ENCODE measurements around the gene FGF1.

FGF1 gene

DNA sequence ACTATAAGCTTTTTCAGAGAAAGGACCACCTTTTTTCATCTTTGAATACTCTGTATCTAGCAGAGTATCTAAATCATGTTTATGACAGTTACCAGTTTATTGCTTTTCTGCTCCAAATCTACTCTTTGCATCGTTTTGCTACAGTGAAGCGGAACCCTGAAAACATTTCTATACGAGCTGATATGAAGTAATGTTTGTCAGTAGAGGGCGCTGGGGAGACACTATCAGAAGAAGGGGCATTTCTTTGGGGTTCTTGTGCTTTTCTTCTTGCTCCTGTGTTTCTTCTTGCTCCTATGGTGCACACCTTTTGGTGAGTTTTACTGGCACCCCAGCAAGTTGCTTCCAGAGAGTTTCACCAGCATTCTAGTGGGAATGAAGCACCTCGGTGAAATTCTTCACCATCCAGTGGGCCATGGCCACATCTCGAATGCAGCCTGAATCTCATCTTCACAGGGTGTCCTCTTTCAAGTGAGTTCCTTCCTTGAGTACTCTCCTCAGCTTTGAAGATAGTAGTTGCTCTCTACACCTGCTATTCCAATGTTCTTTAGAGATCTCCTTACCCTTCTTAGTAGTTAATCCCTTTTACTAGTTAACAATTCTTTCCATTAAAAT, 98.4 kb downstream of the FGF1 start:
- DNase-seq (ENCODE audit: extremely low read depth in 1 of 2, low read depth in 1 of 2) = no peak

DNA sequence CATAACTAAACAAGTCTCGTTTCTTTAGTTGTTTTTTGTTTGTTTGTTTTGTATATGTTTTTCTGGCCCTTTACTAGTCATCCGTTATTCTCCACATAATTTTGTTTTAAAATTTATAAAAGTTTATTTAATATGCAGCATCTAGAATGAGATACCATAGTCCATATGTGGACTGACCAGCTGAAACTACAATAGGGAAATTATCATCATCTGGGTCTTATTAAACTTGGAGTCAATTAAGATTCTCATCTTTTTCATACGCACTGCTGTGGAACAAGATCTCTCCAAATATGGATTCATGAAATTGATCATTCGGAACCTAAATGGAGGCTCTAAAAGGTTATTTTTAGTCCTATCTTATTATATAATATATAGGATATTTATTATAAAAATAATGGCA, 99.3 kb downstream of the FGF1 start:
- no peak for DNase-seq (ENCODE audit: extremely low read depth in 1 of 2, low read depth in 1 of 2)

- no peak for DNase-seq (ENCODE audit: extremely low read depth in 1 of 2, low read depth in 1 of 2)
Observed at GRCh38 chr5:142585451-142585850, 100.4 kb downstream of the FGF1 start.

DNA sequence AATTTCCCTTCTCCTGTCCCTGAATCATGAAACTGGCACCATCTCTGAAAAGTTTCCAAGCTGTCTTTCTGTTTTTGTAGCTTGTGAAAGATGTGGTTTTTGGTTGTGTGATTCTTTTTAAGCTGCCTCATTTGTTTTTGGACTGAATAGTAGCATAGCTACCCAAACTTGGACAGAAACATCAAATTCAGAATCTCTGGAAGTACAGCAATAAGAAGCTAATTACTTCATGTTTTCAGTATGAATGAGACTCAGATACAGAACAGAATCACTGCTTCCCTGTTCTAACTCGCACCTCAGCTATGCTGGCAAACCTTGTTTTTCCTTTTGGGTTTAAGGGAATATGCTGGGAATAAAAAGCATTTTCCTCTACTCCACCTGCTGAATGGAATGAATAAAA, 101.0 kb downstream of the FGF1 start:
- DNase-seq (ENCODE audit: extremely low read depth in 1 of 2, low read depth in 1 of 2) = no peak

GRCh38 chr5:142578161-142578830, 107.6 kb downstream of the FGF1 start:
- no peak for DNase-seq (ENCODE audit: extremely low read depth in 1 of 2, low read depth in 1 of 2)

DNA sequence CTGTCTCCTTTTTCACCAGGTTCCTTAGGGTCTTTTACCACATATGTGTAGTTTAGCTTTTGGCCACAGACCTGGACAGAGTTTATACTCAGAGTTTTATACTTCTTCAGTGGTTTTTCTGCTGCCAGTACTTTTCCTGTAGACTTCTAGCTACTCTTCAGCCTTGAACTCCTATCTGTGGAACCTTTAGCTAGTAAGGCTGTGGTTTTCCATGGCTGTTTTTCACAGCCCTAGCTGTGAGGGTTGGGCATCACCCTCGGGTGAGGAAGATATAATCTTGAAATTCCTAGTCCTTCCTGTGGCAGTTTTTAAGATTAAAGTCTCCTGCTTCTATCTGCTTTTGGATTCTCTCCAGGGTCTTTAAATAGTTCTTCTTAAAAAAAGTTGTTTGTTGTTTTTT, 109.1 kb downstream of the FGF1 start:
- DNase-seq (ENCODE audit: extremely low read depth in 1 of 2, low read depth in 1 of 2) = no peak

- no peak for DNase-seq (ENCODE audit: extremely low read depth in 1 of 2, low read depth in 1 of 2)
Observed at GRCh38 chr5:142576303-142576702, 109.6 kb downstream of the FGF1 start.

GRCh38 chr5:142572006-142572405, 113.9 kb downstream of the FGF1 start:
- DNase-seq (ENCODE audit: extremely low read depth in 1 of 2, low read depth in 1 of 2) = no peak

- no peak for DNase-seq (ENCODE audit: extremely low read depth in 1 of 2, low read depth in 1 of 2)
Observed at GRCh38 chr5:142571371-142571770, 114.5 kb downstream of the FGF1 start.

- no peak for DNase-seq (ENCODE audit: extremely low read depth in 1 of 2, low read depth in 1 of 2)
Observed at GRCh38 chr5:142569905-142570304, 116.0 kb downstream of the FGF1 start.

- no peak for DNase-seq (ENCODE audit: extremely low read depth in 1 of 2, low read depth in 1 of 2)
Observed at GRCh38 chr5:142568996-142569335, 116.9 kb downstream of the FGF1 start.

DNA sequence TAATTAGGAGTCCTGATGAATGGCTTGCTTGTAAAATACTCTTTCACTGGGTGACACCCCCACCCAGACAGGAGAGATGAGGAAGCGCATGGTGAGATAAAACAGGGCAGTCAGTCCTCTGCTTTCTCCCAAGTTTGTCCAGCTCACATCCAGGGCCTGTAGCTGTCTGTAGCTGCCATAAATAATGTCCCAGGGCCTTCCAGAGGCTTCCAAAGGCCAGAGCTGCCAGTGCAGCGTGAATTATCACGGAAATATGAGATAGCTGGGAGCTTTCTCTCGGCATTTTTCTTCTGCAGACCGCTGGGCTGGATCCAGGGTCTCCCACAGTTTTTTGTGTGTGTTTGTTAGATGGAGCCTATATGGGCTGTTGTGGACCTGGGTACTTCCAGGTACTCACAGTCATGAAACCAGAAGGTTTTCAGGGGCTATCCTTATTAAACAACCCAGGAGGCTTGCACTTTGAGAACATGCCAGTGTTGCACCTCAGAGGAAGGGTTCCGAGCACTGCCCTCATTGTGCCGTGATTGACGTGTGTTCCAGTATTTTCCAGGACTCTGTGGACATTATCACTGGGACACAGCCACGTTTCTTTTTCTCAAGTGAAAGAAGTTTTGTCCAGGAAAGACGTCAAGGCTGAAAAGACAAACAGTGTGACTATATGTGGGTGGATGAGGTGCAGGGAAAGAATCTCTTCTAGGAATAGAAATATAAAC, 117.5 kb downstream of the FGF1 start:
- DNase-seq (ENCODE audit: extremely low read depth in 1 of 2, low read depth in 1 of 2) = no peak

DNA sequence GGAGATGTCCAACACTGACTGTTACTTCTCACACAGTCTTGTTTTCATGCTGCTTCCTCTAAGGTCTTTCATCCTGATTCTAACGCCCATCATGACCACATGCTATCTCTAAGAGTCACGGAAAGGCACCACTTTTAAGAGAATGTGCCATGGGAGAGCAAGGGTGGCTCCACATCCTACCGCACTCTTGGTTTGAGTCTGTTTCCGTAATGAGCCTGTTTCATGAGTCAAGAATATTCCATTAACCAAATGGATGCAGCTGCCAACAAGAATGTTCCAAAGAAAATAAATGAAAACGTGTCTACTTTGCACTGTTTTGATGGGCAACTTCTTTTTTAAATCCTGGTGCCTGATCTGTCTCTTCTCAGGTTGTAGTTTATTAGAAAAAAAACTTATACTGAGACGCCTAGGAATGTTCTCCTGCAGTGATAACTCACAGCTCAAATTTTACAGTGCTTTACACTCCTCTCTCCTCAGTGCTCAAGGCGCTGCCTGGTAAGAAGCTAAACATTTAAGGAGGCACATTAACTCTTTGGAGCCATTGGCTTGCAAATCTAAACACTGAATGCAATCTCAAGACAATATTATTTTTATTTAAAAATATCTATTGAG, 124.3 kb downstream of the FGF1 start:
- DNase-seq (ENCODE audit: extremely low read depth in 1 of 2, low read depth in 1 of 2) = no peak

DNA sequence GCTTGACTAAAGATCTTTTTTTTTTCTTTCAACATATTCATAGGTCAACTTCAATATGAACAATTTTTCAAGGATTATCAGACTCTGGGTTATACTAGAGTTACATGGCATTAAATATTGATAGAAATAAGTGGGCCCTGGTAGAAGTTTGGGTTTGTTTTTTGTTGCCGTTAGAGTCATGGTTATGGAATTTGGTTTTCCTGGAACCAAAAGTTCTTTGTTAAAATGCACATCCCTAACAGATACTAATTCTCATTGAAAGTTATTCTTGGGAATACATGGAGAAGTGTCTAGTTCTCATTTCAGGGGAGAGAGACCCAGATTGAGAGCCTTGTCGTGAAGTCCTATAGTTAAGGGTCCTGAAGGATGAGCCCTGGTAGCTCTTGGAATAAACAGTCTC, 124.9 kb downstream of the FGF1 start:
- no peak for DNase-seq (ENCODE audit: extremely low read depth in 1 of 2, low read depth in 1 of 2)

DNA sequence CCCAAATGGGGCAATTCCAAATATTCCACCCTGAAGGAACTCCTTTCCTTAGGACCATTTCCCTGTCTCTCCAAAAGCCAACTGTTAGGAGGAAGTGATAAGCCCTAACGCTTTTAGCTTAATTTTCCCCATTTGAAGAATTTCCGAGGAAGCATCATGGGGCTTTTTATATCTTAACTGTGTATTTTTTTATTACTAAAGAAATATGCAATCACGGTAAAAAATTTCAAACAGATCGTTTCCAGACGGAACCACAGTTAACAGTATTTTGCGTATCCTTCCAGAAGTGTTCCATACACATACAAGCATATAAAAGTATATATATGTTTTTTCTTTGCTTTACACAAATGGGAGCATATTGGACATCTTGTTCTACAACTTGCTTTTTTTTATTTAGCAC, 133.8 kb downstream of the FGF1 start:
- DNase-seq (ENCODE audit: extremely low read depth in 1 of 2, low read depth in 1 of 2) = no peak

GRCh38 chr5:142551338-142552067, 134.4 kb downstream of the FGF1 start:
- no peak for DNase-seq (ENCODE audit: extremely low read depth in 1 of 2, low read depth in 1 of 2)

- DNase-seq (ENCODE audit: extremely low read depth in 1 of 2, low read depth in 1 of 2) = no peak
Observed at GRCh38 chr5:142550471-142550870, 135.4 kb downstream of the FGF1 start.

DNA sequence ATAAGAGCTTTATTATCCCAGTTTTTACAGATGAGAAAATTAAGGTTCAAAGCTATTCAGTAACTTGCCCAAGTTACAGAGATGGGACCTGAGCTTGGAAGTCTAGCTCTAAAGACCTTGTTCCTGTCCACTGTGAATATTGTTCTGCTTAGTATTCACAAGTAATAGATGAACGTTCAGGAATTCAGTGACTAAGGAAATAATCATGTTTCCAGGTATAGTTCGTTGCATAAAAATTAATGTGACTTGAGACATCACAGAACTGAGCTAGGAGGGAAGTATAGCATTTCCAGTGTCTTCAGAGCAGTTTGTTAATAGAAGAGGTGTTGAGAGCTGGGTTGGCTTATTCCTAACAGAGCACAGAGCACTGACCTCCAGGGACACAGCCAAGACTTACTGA, 136.1 kb downstream of the FGF1 start:
- no peak for DNase-seq (ENCODE audit: extremely low read depth in 1 of 2, low read depth in 1 of 2)

DNA sequence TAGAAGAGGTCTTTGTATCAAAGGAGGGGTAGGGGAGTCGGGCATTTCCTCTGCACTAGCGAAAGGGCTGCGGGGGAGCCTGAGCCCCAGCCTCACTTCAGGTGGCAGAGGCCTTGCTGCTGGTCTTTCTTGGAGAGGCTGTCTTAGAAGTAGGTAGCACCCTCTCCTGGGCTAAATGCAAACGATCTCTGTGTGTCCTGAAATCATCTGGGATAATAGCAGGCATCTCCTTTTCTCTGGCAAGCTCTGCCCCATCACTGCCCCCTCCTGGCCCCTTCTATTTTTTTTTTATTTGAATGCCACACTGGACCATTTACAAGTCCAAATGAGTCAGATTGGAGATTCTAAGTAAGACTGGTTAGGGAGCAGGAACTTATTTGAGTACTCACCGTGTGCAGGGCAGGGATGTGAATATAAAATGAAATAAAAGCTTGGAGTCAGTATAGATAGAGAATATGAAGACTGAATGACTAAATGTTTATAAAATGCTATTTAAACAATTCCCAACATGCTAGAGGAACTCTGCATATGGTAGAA, 137.1 kb downstream of the FGF1 start:
- DNase-seq (ENCODE audit: extremely low read depth in 1 of 2, low read depth in 1 of 2) = no peak

- DNase-seq (ENCODE audit: extremely low read depth in 1 of 2, low read depth in 1 of 2) = no peak
Observed at GRCh38 chr5:142547445-142548380, 138.2 kb downstream of the FGF1 start.
